ENCODE measurements around the gene FBXL7.

FBXL7 gene

GRCh38 chr5:15692706-15693381 lies 192.9 kb downstream of the FBXL7 start:
- Histone ChIP-seq H3K79me2 (ENCODE audit: low read length) (no peaks in the 10 kb centered on the region), H2AFZ (ENCODE audit: low read depth, low read length) (no peak overlapping the region)
- no peak for TF ChIP-seq CTCF (IDR thresholded peaks at IDR 0.05; ENCODE audit: low read depth, low read length)
- no peak for TF ChIP-seq EZH2phosphoT487 (IDR thresholded peaks at IDR 0.05; ENCODE audit: low read depth)

GRCh38 chr5:15693382-15693728 lies 193.4 kb downstream of the FBXL7 start:
- TF ChIP-seq CTCF (IDR thresholded peaks at IDR 0.05; ENCODE audit: low read depth, low read length) (no peak), EZH2phosphoT487 (IDR thresholded peaks at IDR 0.05; ENCODE audit: low read depth) (no peak)

More at GRCh38 chr5:15692706-15693381, 192.9 kb downstream of the FBXL7 start:
- Histone ChIP-seq H3K27ac (ENCODE audit: low read length) (no peak overlapping the region), H3K36me3 (replicated peaks; ENCODE audit: low read depth, low read length) (no peaks in the 10 kb centered on the region), H3K4me3 (ENCODE audit: low read length) (no peak overlapping the region), H3K9me3 (ENCODE audit: insufficient read depth, low read length) (no peaks in the 10 kb centered on the region), H4K20me1 (ENCODE audit: insufficient read depth, low read length) (no peaks in the 10 kb centered on the region), H3K4me2 (ENCODE audit: low read length) (no peak overlapping the region), H3K9ac (ENCODE audit: low read length) (no peak overlapping the region), H3K27me3 (ENCODE audit: low read depth, low read length) (no peaks in the 10 kb centered on the region), H3K4me1 (ENCODE audit: low read length) (no peaks in the 10 kb centered on the region)

GRCh38 chr5:15693933-15694332 lies 194.0 kb downstream of the FBXL7 start:
- H3K79me2 ChIP-seq (ENCODE audit: low read length) = no peaks in the 10 kb centered on the region
- H4K20me1 ChIP-seq (ENCODE audit: insufficient read depth, low read length) = no peaks in the 10 kb centered on the region
- no peaks in the 10 kb centered on the region for H3K27me3 ChIP-seq (ENCODE audit: low read depth, low read length)
- H3K4me1 ChIP-seq (ENCODE audit: low read length) = no peaks in the 10 kb centered on the region
- no peak overlapping the region for H2AFZ ChIP-seq (ENCODE audit: low read depth, low read length)
- no peaks in the 10 kb centered on the region for H3K9me3 ChIP-seq (ENCODE audit: insufficient read depth, low read length)
- TF ChIP-seq CTCF (IDR thresholded peaks at IDR 0.05; ENCODE audit: low read depth, low read length) = no peak
- H3K36me3 ChIP-seq (replicated peaks; ENCODE audit: low read depth, low read length) = no peaks in the 10 kb centered on the region
- H3K27ac ChIP-seq (ENCODE audit: low read length) = no peak overlapping the region
- H3K4me2 ChIP-seq (ENCODE audit: low read length) = no peak overlapping the region
- H3K4me3 ChIP-seq (ENCODE audit: low read length) = no peak overlapping the region
- H3K9ac ChIP-seq (ENCODE audit: low read length) = no peak overlapping the region

More at GRCh38 chr5:15693382-15693728, 193.4 kb downstream of the FBXL7 start:
- no peak overlapping the region for H3K4me3 ChIP-seq (ENCODE audit: low read length)
- no peaks in the 10 kb centered on the region for H3K36me3 ChIP-seq (replicated peaks; ENCODE audit: low read depth, low read length)
- no peak overlapping the region for H3K9ac ChIP-seq (ENCODE audit: low read length)
- H3K4me1 ChIP-seq (ENCODE audit: low read length) = no peaks in the 10 kb centered on the region
- H2AFZ ChIP-seq (ENCODE audit: low read depth, low read length) = no peak overlapping the region
- H4K20me1 ChIP-seq (ENCODE audit: insufficient read depth, low read length) = no peaks in the 10 kb centered on the region
- no peaks in the 10 kb centered on the region for H3K79me2 ChIP-seq (ENCODE audit: low read length)
- no peak overlapping the region for H3K4me2 ChIP-seq (ENCODE audit: low read length)
- no peaks in the 10 kb centered on the region for H3K9me3 ChIP-seq (ENCODE audit: insufficient read depth, low read length)
- H3K27me3 ChIP-seq (ENCODE audit: low read depth, low read length) = no peaks in the 10 kb centered on the region
- no peak overlapping the region for H3K27ac ChIP-seq (ENCODE audit: low read length)

GRCh38 chr5:15694696-15695214 lies 194.8 kb downstream of the FBXL7 start:
- no peak overlapping the region for H2AFZ ChIP-seq (ENCODE audit: low read depth, low read length)
- no peaks in the 10 kb centered on the region for H3K36me3 ChIP-seq (replicated peaks; ENCODE audit: low read depth, low read length)
- no peaks in the 10 kb centered on the region for H3K79me2 ChIP-seq (ENCODE audit: low read length)
- H3K9me3 ChIP-seq (ENCODE audit: insufficient read depth, low read length) = no peaks in the 10 kb centered on the region
- no peak overlapping the region for H3K9ac ChIP-seq (ENCODE audit: low read length)
- no peaks in the 10 kb centered on the region for H3K27me3 ChIP-seq (ENCODE audit: low read depth, low read length)
- TF ChIP-seq EZH2phosphoT487 (IDR thresholded peaks at IDR 0.05; ENCODE audit: low read depth) = no peak
- no peak for TF ChIP-seq CTCF (IDR thresholded peaks at IDR 0.05; ENCODE audit: low read depth, low read length)
- H3K4me2 ChIP-seq (ENCODE audit: low read length) = no peak overlapping the region
- H3K4me3 ChIP-seq (ENCODE audit: low read length) = no peak overlapping the region
- no peak overlapping the region for H3K27ac ChIP-seq (ENCODE audit: low read length)
- no peaks in the 10 kb centered on the region for H3K4me1 ChIP-seq (ENCODE audit: low read length)
- no peaks in the 10 kb centered on the region for H4K20me1 ChIP-seq (ENCODE audit: insufficient read depth, low read length)

All from OCI-LY3 (cell line).